Measurements from ENCODE around the gene VAT1L. TPM values are rescaled to one million over a fixed set of nuclear protein-coding genes. Genes with fewer than 3 reads are reported as not detected.

Gene VAT1L
- total RNA-seq, 1 experiment from 2014 or later = 33.8 TPM

GRCh38 chr16:77816293-77816692, 27.9 kb downstream of the VAT1L start:
- Histone ChIP-seq H3K27me3 (ENCODE audit: insufficient read depth, low read length) (no peaks in the 10 kb centered on the region), H3K9ac (ENCODE audit: extremely low read depth, insufficient read length, low read length) (no peak overlapping the region), H3K79me1 (ENCODE audit: insufficient read depth, low read depth, low read length, poor library complexity, severe bottlenecking) (no peaks in the 10 kb centered on the region), H3K4me1 (ENCODE audit: insufficient read depth, low read length) (no peaks in the 10 kb centered on the region), H2AFZ (ENCODE audit: low read length) (no peak overlapping the region), H2BK12ac (ENCODE audit: insufficient read length, low read depth, low read length) (no peak overlapping the region), H3K14ac (ENCODE audit: insufficient read depth, low read length) (no peak overlapping the region), H4K5ac (ENCODE audit: insufficient read length, low read depth, low read length) (no peak overlapping the region), H2BK5ac (ENCODE audit: insufficient read length, low read length) (no peak overlapping the region), H4K20me1 (ENCODE audit: control insufficient read depth, insufficient read depth, insufficient read length) (no peaks in the 10 kb centered on the region), H4K8ac (replicated peaks; ENCODE audit: insufficient read length, low read depth, low read length) (no peak overlapping the region), H3K4ac (ENCODE audit: low read depth, low read length) (no peak overlapping the region), H3K9me3 (ENCODE audit: control insufficient read depth, low read depth, low read length) (no peaks in the 10 kb centered on the region), H2BK20ac (ENCODE audit: low read depth, low read length, poor library complexity, severe bottlenecking) (no peak overlapping the region), H3K23ac (ENCODE audit: insufficient read length, low read depth, low read length) (no peak overlapping the region), H3T11ph (ENCODE audit: low read length) (no peak overlapping the region), H3K18ac (ENCODE audit: insufficient read length, low read depth, low read length) (no peak overlapping the region), H4K91ac (ENCODE audit: insufficient read length, low read depth, low read length) (no peak overlapping the region), H2BK15ac (ENCODE audit: low read depth, low read length) (no peak overlapping the region), H3K27ac (ENCODE audit: insufficient read length, low read depth, low read length) (no peak overlapping the region), H3K23me2 (ENCODE audit: insufficient read length, low read depth, low read length, poor library complexity, severe bottlenecking) (no peaks in the 10 kb centered on the region), H2BK120ac (ENCODE audit: low read depth, low read length, poor library complexity, severe bottlenecking) (no peak overlapping the region), H2AK5ac (ENCODE audit: insufficient read length, low read length) (no peak overlapping the region), H3K56ac (ENCODE audit: insufficient read length, low read depth, low read length) (no peak overlapping the region), H3K4me2 (ENCODE audit: insufficient read depth, insufficient read length, low read length) (no peak overlapping the region), H3K79me2 (ENCODE audit: insufficient read depth, low read length) (no peaks in the 10 kb centered on the region)
- no peak for TF ChIP-seq CTCF (conservative IDR thresholded peaks at IDR 0.05)
- Mint-ChIP-seq H3K27me3 (ENCODE audit: low read depth) (no peaks in the 10 kb centered on the region), H3K36me3 (ENCODE audit: insufficient read depth in 1 of 3, low read depth in 3 of 3) (peaks cover 7 to 27% (median 13%) of the 10 kb centered on the region in 3 experiments; a peak in 6 of 7 replicates), H3K9me3 (no peaks in the 10 kb centered on the region), H3K27ac (no peak overlapping the region; a peak in 1 of 7 replicates), H3K4me3 (no peak overlapping the region), H3K4me1 (no peaks in the 10 kb centered on the region)
- DNase-seq = no peak

All from H9 (cell line).